Loucy (cell line): Measurements from ENCODE around the gene ROPN1.

Experiments used
- EZH2phosphoT487 ChIP-seq: fragments of 200-600 bp; IDR thresholded peaks from 2 replicates; pipeline ENCODE4 v1.6.1; 2018; ENCODE audit warnings: antibody characterized with exemption, mild to moderate bottlenecking, moderate library complexity, borderline replicate concordance
- TF ChIP-seq, protein P1 (sequence below): fragments of 200-600 bp; sonication (generic); conservative IDR thresholded peaks from 2 replicates; pipeline ENCODE4 v1.5.1; 2014; ENCODE audit warnings: mild to moderate bottlenecking, antibody characterized with exemption, low read length

- TF ChIP-seq, protein P1, sequence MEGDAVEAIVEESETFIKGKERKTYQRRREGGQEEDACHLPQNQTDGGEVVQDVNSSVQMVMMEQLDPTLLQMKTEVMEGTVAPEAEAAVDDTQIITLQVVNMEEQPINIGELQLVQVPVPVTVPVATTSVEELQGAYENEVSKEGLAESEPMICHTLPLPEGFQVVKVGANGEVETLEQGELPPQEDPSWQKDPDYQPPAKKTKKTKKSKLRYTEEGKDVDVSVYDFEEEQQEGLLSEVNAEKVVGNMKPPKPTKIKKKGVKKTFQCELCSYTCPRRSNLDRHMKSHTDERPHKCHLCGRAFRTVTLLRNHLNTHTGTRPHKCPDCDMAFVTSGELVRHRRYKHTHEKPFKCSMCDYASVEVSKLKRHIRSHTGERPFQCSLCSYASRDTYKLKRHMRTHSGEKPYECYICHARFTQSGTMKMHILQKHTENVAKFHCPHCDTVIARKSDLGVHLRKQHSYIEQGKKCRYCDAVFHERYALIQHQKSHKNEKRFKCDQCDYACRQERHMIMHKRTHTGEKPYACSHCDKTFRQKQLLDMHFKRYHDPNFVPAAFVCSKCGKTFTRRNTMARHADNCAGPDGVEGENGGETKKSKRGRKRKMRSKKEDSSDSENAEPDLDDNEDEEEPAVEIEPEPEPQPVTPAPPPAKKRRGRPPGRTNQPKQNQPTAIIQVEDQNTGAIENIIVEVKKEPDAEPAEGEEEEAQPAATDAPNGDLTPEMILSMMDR, result no peak
- no peak for TF ChIP-seq EZH2phosphoT487
These were observed 43.5 kb downstream of the ROPN1 start for GRCh38 chr3:123948449-123948848.
